Right cardiac atrium (tissue), 5 donors: ENCODE measurements around the gene CLEC4M. TPM values are rescaled to one million over a fixed set of nuclear protein-coding genes. Genes with fewer than 3 reads are reported as not detected.
"Not testable (repeated sequence)": the region's sequence is repeated elsewhere in the genome, so short reads cannot be mapped to it uniquely, and the experiment has no call there.

Experiments
- ATAC-seq, 2 donors: fragments of 200-7000 bp; cut with Tn5 transposase; one replicate each; pipeline versions ENCODE4 v1.8.0 to v1.9.1; 2020; ENCODE audit warnings: moderate library complexity in 2 of 2, mild to moderate bottlenecking in 1 of 2
- DNase-seq, 3 donors: peaks; one replicate each; pipeline ENCODE4 v3.0.0-alpha.2; 2020
- H3K27ac ChIP-seq: one replicate; pipeline ENCODE4 v1.5.1; 2013; ENCODE audit warnings: mild to moderate bottlenecking, low read length, control low read depth, moderate library complexity
- H3K27me3 ChIP-seq: one replicate; pipeline ENCODE4 v1.6.1; 2013; ENCODE audit not compliant: control insufficient read depth, insufficient read depth
- H3K4me1 ChIP-seq: one replicate; pipeline ENCODE4 v1.6.1; 2013; ENCODE audit warnings: low read length; ENCODE audit not compliant: control insufficient read depth, insufficient read depth
- H3K4me3 ChIP-seq: one replicate; pipeline ENCODE4 v1.5.1; 2013; ENCODE audit warnings: low read length, control low read depth
- H3K9me3 ChIP-seq: one replicate; pipeline ENCODE4 v1.6.1; 2013; ENCODE audit warnings: low read length; ENCODE audit not compliant: control insufficient read depth
- WGBS: extraction: QIAGEN DNeasy Blood & Tissue Kit; methylation state at CpG from one replicate; pipeline ENCODE4 v1.1.7; 2013; 5-methylcytosine and 5-hydroxymethylcytosine counted together
- intact Hi-C, 4 donors: fragments of 100-400 bp; cut with DNase I; formaldehyde crosslinking; loops; one replicate each; pipeline versions ENCODE4 v1.11.0 to v1.14.0; 2022 to 2023
- polyA plus RNA-seq: library from polyadenylated mRNA; stranded (reverse); fragments of 200-250 nt; gene quantifications from one replicate; pipeline ENCODE4 v1.2.3, GENCODE V29; 2013
- total RNA-seq, 4 donors: library from RNA; stranded (reverse); fragmentation: NEBNext Ultra II Directional; extraction: Animal tissue kit (Norgen Biotek cat#: 25700); gene quantifications; one replicate each; pipeline ENCODE4 v1.2.1, GENCODE V29; 2021
- donor health status: healthy with polysubstance abuse.
- donor health status: DM: no; HTN: yes; CAD: no.
- donor health status: DM: no; HTN: no; CAD: no.
- donor health status: DM: no; HTN: yes; CAD: no; lungs with severe emphysema.
- donor health status: DM: yes; HTN: yes; CAD: no.

CLEC4M gene
- total and polyA plus RNA-seq, 5 donors = not detected

GRCh38 chr19:7792281-7792680 is 29.2 kb downstream of the CLEC4M start:
- H3K27me3 ChIP-seq = no peaks in the 10 kb centered on the region
- WGBS = 24% methylated on average over 7 of the region's 7 CpGs
- no peak for ATAC-seq

GRCh38 chr19:7792701-7793100 is 29.7 kb downstream of the CLEC4M start:
- H3K27ac ChIP-seq, H3K4me3 ChIP-seq, H3K4me1 ChIP-seq, ATAC-seq, DNase-seq, H3K9me3 ChIP-seq, H3K27me3 ChIP-seq: not testable (repeated sequence)
- 71% methylated on average over 7 of the region's 7 CpGs for WGBS
- intact Hi-C loops = loop anchor here in 2 of 4 donors (10.0 kb wide), 2 partner anchors 218 to 438 kb away; no protein-coding TSS in a partner anchor

More at GRCh38 chr19:7792281-7792680, 29.2 kb downstream of the CLEC4M start:
- intact Hi-C loops = loop anchor here in 2 of 4 donors (10.0 kb wide), 2 partner anchors 217 to 437 kb away; no protein-coding TSS in a partner anchor
- Histone ChIP-seq H3K9me3 (no peaks in the 10 kb centered on the region), H3K4me1 (no peaks in the 10 kb centered on the region), H3K4me3 (no peak overlapping the region), H3K27ac (no peak overlapping the region)
- DNase-seq = no peak

- Histone ChIP-seq H3K4me1 (no peaks in the 10 kb centered on the region), H3K4me3 (no peak overlapping the region), H3K27ac (no peak overlapping the region), H3K27me3 (no peaks in the 10 kb centered on the region), H3K9me3 (no peaks in the 10 kb centered on the region)
- WGBS = 80% methylated on average over 3 of the region's 3 CpGs
- ATAC-seq = no peak
- no peak for DNase-seq
- intact Hi-C loops = loop anchor here in 2 of 4 donors (10.0 kb wide), 2 partner anchors 219 to 439 kb away; no protein-coding TSS in a partner anchor
Measured at GRCh38 chr19:7793493-7793892, 30.4 kb downstream of the CLEC4M start.

DNA sequence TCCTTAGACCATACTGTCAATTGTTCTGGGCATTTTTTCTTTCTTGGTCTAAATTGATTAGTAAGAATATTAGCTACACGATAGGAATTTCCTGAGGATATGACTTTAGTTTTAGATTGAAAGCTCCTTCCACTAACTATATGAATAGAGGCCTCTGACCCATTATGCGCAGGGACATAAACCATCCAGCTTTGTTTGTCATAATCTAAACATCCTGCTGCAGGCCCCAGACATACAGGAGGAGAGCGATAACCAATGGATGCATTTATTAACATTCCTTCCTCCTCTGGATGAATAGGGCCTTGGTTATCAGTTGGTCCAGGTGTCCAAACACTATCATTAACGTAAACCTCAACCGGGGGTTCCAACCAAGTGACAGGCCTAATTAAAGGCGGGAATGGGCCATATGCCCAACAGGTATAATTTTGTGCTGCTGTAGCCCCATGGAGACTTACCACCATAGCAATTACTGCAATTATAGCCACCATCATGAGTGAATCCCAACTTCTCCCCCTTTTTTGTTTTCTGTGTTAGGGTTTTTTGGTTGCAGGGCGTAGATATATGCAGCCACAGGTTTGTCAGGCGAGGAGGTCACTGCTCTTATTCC is 32.6 kb downstream of the CLEC4M start:
- Histone ChIP-seq H3K27me3 (no peaks in the 10 kb centered on the region), H3K9me3 (no peaks in the 10 kb centered on the region), H3K27ac (no peak overlapping the region), H3K4me3 (no peak overlapping the region), H3K4me1 (no peaks in the 10 kb centered on the region)
- intact Hi-C loops = loop anchor here in 3 of 4 donors (5.0 to 10.0 kb wide), 4 partner anchors 113 to 441 kb away; partner anchors contain the start of gene TRAPPC5 (in 1 of the 3)
- DNase-seq (no peak), ATAC-seq (no peak)
- WGBS = 60% methylated on average over 8 of the region's 8 CpGs

GRCh38 chr19:7799640-7800355 is 36.8 kb downstream of the CLEC4M start:
- Histone ChIP-seq H3K27ac (no peak overlapping the region), H3K4me1 (no peaks in the 10 kb centered on the region), H3K4me3 (no peak overlapping the region), H3K27me3 (no peaks in the 10 kb centered on the region), H3K9me3 (peaks cover 2% of the 10 kb centered on the region)
- ATAC-seq (peak; percentile 70 to 82), DNase-seq (peak; percentile 65 to 75 (median 66))
- intact Hi-C loops = loop anchor here (5.0 to 10.0 kb wide), 8 partner anchors 117 to 695 kb away; partner anchors contain the start of genes MCEMP1 (in 1 of the 4) and TRAPPC5 (in 1 of the 4)
- WGBS = 3% methylated on average over 34 of the region's 34 CpGs

- ATAC-seq (no peak), DNase-seq (no peak)
- 84% methylated on average over 17 of the region's 17 CpGs for WGBS
- intact Hi-C loops = loop anchor here (5.0 to 10.0 kb wide), 4 partner anchors 126 to 696 kb away; partner anchors contain the start of gene MCEMP1 (in 1 of the 4)
- Histone ChIP-seq H3K4me3 (no peak overlapping the region), H3K9me3 (peaks cover 2% of the 10 kb centered on the region), H3K27me3 (no peaks in the 10 kb centered on the region), H3K27ac (no peak overlapping the region), H3K4me1 (no peaks in the 10 kb centered on the region)
Measured at GRCh38 chr19:7801020-7801570, 38.1 kb downstream of the CLEC4M start.

- intact Hi-C loops = loop anchor here in 3 of 4 donors (10.0 kb wide), 3 partner anchors 131 to 701 kb away; partner anchors contain the start of gene MCEMP1 (in 1 of the 3)
- ATAC-seq = no peak
- 63% methylated on average over 3 of the region's 3 CpGs for WGBS
Measured at GRCh38 chr19:7806234-7806633, 43.2 kb downstream of the CLEC4M start.

DNA sequence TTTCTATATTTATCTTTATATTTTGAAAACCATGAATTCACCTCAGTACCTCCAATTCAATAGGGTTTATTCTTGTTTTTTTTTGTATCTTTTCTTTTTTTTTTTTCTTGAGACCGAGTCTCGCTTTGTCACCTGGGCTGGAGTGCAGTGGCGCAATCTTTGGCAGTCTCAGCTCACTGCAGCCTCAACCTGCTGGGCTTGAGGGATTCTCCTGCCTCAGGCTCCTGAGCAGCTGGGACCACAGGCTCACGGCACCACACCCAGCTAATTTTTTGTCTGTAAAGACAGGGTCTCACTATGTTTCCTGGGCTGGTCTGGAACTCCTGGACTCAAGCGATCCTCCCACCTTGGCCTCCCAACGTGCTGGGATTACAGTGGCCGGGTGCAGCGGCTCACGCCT is 43.8 kb downstream of the CLEC4M start:
- no peak overlapping the region for H3K27ac ChIP-seq
- intact Hi-C loops = loop anchor here in 3 of 4 donors (10.0 kb wide), 3 partner anchors 132 to 702 kb away; partner anchors contain the start of gene MCEMP1 (in 1 of the 3)
- H3K4me3 ChIP-seq = no peak overlapping the region
- H3K4me1 ChIP-seq = no peaks in the 10 kb centered on the region
- 82% methylated on average over 9 of the region's 9 CpGs for WGBS
- no peaks in the 10 kb centered on the region for H3K27me3 ChIP-seq
- DNase-seq (no peak), ATAC-seq (no peak)
- peaks cover 3% of the 10 kb centered on the region for H3K9me3 ChIP-seq

More at GRCh38 chr19:7806234-7806633, 43.2 kb downstream of the CLEC4M start:
- no peak overlapping the region for H3K4me3 ChIP-seq
- H3K27me3 ChIP-seq = no peaks in the 10 kb centered on the region
- no peaks in the 10 kb centered on the region for H3K9me3 ChIP-seq
- H3K4me1 ChIP-seq = no peaks in the 10 kb centered on the region
- no peak overlapping the region for H3K27ac ChIP-seq
- DNase-seq = no peak

DNA sequence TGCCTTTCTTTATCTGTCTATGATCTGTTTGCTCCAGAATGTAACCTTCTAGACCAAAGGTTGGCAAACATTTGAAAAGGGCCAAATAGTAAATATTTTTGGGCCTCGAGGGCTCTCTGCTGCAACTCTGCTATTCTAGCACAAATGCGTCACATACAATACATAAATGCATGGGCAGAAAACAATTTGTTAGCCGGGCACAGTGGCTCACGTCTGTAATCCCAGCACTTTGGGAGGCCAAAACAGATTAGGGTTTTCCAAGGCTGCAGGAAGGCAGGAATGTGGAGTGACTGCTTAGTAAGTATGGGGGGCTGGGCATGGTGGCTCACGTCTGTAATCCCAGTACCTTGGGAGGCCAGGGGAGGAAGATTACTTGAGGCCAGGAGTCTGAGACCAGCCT is 45.1 kb downstream of the CLEC4M start:
- Histone ChIP-seq H3K9me3 (peaks cover 3% of the 10 kb centered on the region), H3K27ac (no peak overlapping the region), H3K4me1 (no peaks in the 10 kb centered on the region), H3K4me3 (no peak overlapping the region), H3K27me3 (no peaks in the 10 kb centered on the region)
- intact Hi-C loops = loop anchor here in 3 of 4 donors (10.0 kb wide), 3 partner anchors 133 to 703 kb away; partner anchors contain the start of gene MCEMP1 (in 1 of the 3)
- DNase-seq (no peak), ATAC-seq (no peak)
- 59% methylated on average over 5 of the region's 5 CpGs for WGBS

- intact Hi-C loops = no loop called here
Measured at GRCh38 chr19:7811989-7812388, 48.9 kb downstream of the CLEC4M start.

More at GRCh38 chr19:7811989-7812388, 48.9 kb downstream of the CLEC4M start:
- no peaks in the 10 kb centered on the region for H3K27me3 ChIP-seq
- H3K4me1 ChIP-seq = no peaks in the 10 kb centered on the region
- no peak overlapping the region for H3K4me3 ChIP-seq
- ATAC-seq (no peak), DNase-seq (no peak)
- WGBS = 46% methylated on average over 2 of the region's 2 CpGs
- peaks cover 5% of the 10 kb centered on the region for H3K9me3 ChIP-seq
- H3K27ac ChIP-seq = no peak overlapping the region
